ENCODE measurements around the gene PTTG2. TPM values are rescaled to one million over a fixed set of nuclear protein-coding genes. Genes with fewer than 3 reads are reported as not detected.

Gene PTTG2
- total and polyA plus RNA-seq, 2 of the 13 experiments (the other 11 are each of a cell fraction or from before 2014, with no cell fraction given) = not detected

- no peak for TF ChIP-seq ZNF180 (CRISPR knock-in tag; IDR thresholded peaks at IDR 0.05; ENCODE audit: borderline replicate concordance, low read depth)
Measured at GRCh38 chr4:37960679-37961450, 667 bp downstream of the PTTG2 start (continued).

- Histone ChIP-seq H3K36me3 (replicated peaks in 1 of 2; ENCODE audit: control insufficient read depth in 1 of 2, insufficient read depth in 2 of 2, low read length in 2 of 2) (no peaks in the 10 kb centered on the region), H3K27ac (ENCODE audit: extremely low read length, insufficient read depth, low read length) (no peak overlapping the region), H4K20me1 (ENCODE audit: insufficient read depth, low read length) (no peaks in the 10 kb centered on the region), H3K4me2 (ENCODE audit: low read depth, low read length) (no peak overlapping the region), H3K4me3 (replicated peaks in 1 of 3; ENCODE audit: insufficient read depth in 1 of 3, low read depth in 2 of 3, low read length in 3 of 3) (no peak overlapping the region), H2AFZ (ENCODE audit: low read length) (no peak overlapping the region), H3K27me3 (ENCODE audit: control insufficient read depth in 1 of 2, insufficient read depth in 2 of 2, low read length in 2 of 2) (no peaks in the 10 kb centered on the region; a peak in 2 of 5 replicates), H3K9ac (ENCODE audit: insufficient read depth, low read depth, low read length) (no peak overlapping the region), H3K4me1 (ENCODE audit: insufficient read depth, low read length) (peaks cover 40% of the 10 kb centered on the region), H3K79me2 (ENCODE audit: insufficient read depth, low read length) (no peaks in the 10 kb centered on the region), H3K9me3 (ENCODE audit: low read length) (no peaks in the 10 kb centered on the region)
- no peak for TF ChIP-seq CENPT (CRISPR knock-in tag; IDR thresholded peaks at IDR 0.05; ENCODE audit: low read depth)
- DNase-seq (ENCODE audit: low spot score) = no peak
- WGBS (ENCODE audit: low lambda C conversion rate) = 47% methylated on average over 4 of the region's 4 CpGs
- in situ Hi-C loops (cut with HindIII; ENCODE audit: extremely low pct_ligation_motif_present, low pct_unique_long_range_greater_than_20kb) = no loop called here
- ChIA-PET POLR2A (no interaction called here), CTCF (ENCODE audit: low intra/inter-chr PET ratio, low total read pairs) (no interaction called here)
- no peak for ATAC-seq
- intact Hi-C loops (cut with micrococcal nuclease; ENCODE audit: unreplicated experiment) = no loop called here
- no peak for FAIRE-seq
- BruUV-seq (replicated peaks) = no TSS peak
Measured at GRCh38 chr4:37964734-37965457, 4.7 kb downstream of the PTTG2 start.

- DNase-seq (ENCODE audit: low spot score) = no peak
- no peak for FAIRE-seq
- no peaks in the 10 kb centered on the region for H3K9me3 ChIP-seq (ENCODE audit: low read length)
- no peak for ATAC-seq
- no peak overlapping the region for H3K4me2 ChIP-seq (ENCODE audit: low read depth, low read length)
- TF ChIP-seq ZNF580 (CRISPR knock-in tag; IDR thresholded peaks at IDR 0.05; ENCODE audit: borderline replicate concordance, low read depth) (no peak), ZKSCAN8 (CRISPR knock-in tag; IDR thresholded peaks at IDR 0.05; ENCODE audit: borderline replicate concordance) (no peak), ZNF709 (CRISPR knock-in tag; IDR thresholded peaks at IDR 0.05) (no peak), ERF (CRISPR knock-in tag; IDR thresholded peaks at IDR 0.05) (no peak), ZNF619 (CRISPR knock-in tag; IDR thresholded peaks at IDR 0.05) (no peak), SKI (IDR thresholded peaks at IDR 0.05; ENCODE audit: partially characterized antibody) (no peak), NR1H2 (CRISPR knock-in tag; IDR thresholded peaks at IDR 0.05; ENCODE audit: borderline replicate concordance, low read depth) (no peak), EEA1 (CRISPR knock-in tag; IDR thresholded peaks at IDR 0.05; ENCODE audit: borderline replicate concordance) (no peak), FOXC1 (CRISPR knock-in tag; IDR thresholded peaks at IDR 0.05; ENCODE audit: borderline replicate concordance) (no peak), RBFOX2 (IDR thresholded peaks at IDR 0.05; ENCODE audit: low read depth, low read length) (no peak), DMTF1 (CRISPR knock-in tag; IDR thresholded peaks at IDR 0.05) (no peak)
- intact Hi-C loops (cut with micrococcal nuclease; ENCODE audit: unreplicated experiment) = no loop called here
- H3K4me3 ChIP-seq (replicated peaks in 1 of 3; ENCODE audit: insufficient read depth in 1 of 3, low read depth in 2 of 3, low read length in 3 of 3) = no peak overlapping the region
- H3K79me2 ChIP-seq (ENCODE audit: insufficient read depth, low read length) = no peaks in the 10 kb centered on the region
- BruUV-seq (replicated peaks) = no TSS peak
- 38% methylated on average over 3 of the region's 3 CpGs for WGBS (ENCODE audit: low lambda C conversion rate)
- H3K4me1 ChIP-seq (ENCODE audit: insufficient read depth, low read length) = peaks cover 38% of the 10 kb centered on the region
- H3K27me3 ChIP-seq (ENCODE audit: control insufficient read depth in 1 of 2, insufficient read depth in 2 of 2, low read length in 2 of 2) = no peaks in the 10 kb centered on the region; a peak in 2 of 5 replicates
- H3K9ac ChIP-seq (ENCODE audit: insufficient read depth, low read depth, low read length) = no peak overlapping the region
- H4K20me1 ChIP-seq (ENCODE audit: insufficient read depth, low read length) = no peaks in the 10 kb centered on the region
- no peak overlapping the region for H3K27ac ChIP-seq (ENCODE audit: extremely low read length, insufficient read depth, low read length)
- no peak overlapping the region for H2AFZ ChIP-seq (ENCODE audit: low read length)
- in situ Hi-C loops (cut with HindIII; ENCODE audit: extremely low pct_ligation_motif_present, low pct_unique_long_range_greater_than_20kb) = no loop called here
- ChIA-PET CTCF (ENCODE audit: low intra/inter-chr PET ratio, low total read pairs) (no interaction called here), POLR2A (no interaction called here)
- no peaks in the 10 kb centered on the region for H3K36me3 ChIP-seq (replicated peaks in 1 of 2; ENCODE audit: control insufficient read depth in 1 of 2, insufficient read depth in 2 of 2, low read length in 2 of 2)
Measured at GRCh38 chr4:37966044-37966443, 5.8 kb downstream of the PTTG2 start.

All from HepG2 (cell line).